ENCODE measurements around the gene CLCN1.

Gene CLCN1

DNA sequence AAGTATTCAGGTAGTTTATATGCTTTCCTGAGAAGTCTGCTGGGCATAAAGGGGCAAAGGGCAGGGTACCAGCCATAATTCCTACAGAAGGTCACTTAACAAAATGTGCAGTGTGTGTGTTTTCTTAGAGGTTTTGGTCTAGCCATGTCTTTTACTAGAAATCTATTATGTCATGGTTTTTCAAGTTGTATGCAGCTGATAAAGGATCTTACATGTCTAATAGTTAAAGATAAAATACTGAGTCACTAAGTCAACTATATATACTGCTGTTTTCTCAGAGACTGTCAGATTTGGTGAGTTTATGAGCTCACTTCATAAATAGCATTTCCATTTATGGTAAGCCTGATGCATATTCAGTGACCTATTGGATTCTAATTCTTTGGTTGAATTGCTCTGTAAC is 20.0 kb upstream of the CLCN1 start:
- DNase-seq (ENCODE audit: low read depth): no peak

DNA sequence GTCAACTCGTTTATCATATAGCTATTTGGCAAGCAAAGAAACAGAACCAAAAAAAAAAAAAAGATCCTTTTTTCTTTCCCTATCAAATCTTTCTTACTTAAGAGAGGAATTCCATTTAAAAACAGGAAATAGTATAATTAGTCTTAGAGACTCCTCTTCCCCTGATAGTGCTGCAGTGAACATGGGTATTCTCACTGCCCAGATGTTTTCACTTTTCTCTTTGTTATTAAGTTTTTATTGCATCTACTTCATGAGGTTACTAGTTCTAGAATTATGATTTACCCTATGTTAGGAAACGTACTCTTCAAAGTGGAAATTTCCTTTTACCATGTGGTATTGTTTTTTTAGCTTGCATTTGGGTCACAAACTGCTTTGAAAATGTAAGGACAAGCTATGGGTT is 19.2 kb upstream of the CLCN1 start:
- no peak for DNase-seq (ENCODE audit: low read depth)

DNA sequence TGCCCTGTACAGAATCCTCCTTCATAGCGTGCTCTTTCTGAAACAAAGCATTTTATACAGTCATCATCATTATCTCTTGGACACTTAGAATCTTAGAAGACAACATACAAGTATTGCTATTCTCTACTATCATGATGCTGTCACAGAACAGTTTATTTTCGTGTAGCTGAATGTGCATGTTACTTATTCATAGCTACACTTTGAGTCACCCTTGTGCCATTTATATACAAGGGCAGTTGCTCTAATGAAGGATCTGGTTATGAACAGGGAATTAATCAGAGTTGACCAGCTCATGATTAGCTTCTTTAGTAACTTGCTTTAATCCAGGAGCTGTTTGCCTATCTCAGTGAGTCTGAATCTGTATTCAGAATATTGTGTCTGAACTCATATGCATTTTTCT is 16.6 kb upstream of the CLCN1 start:
- DNase-seq (ENCODE audit: low read depth): no peak

DNA sequence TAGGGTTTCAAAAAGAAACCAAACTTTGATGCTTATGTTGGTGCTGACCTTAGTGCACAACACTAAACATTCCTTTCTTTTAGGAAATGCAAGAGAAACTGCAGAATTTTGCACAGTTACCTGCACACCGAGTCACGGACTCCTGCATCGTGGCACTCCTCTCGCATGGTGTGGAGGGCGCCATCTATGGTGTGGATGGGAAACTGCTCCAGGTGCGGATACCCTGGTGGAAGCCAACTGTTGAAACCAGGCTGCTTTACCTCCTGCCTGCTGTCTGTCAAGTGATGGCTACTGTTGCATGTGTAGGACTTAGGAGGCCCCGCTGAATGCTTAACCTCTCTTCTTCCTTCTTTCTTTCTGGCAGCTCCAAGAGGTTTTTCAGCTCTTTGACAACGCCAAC is 16.1 kb upstream of the CLCN1 start:
- DNase-seq (ENCODE audit: low read depth): peak; percentile 32

DNA sequence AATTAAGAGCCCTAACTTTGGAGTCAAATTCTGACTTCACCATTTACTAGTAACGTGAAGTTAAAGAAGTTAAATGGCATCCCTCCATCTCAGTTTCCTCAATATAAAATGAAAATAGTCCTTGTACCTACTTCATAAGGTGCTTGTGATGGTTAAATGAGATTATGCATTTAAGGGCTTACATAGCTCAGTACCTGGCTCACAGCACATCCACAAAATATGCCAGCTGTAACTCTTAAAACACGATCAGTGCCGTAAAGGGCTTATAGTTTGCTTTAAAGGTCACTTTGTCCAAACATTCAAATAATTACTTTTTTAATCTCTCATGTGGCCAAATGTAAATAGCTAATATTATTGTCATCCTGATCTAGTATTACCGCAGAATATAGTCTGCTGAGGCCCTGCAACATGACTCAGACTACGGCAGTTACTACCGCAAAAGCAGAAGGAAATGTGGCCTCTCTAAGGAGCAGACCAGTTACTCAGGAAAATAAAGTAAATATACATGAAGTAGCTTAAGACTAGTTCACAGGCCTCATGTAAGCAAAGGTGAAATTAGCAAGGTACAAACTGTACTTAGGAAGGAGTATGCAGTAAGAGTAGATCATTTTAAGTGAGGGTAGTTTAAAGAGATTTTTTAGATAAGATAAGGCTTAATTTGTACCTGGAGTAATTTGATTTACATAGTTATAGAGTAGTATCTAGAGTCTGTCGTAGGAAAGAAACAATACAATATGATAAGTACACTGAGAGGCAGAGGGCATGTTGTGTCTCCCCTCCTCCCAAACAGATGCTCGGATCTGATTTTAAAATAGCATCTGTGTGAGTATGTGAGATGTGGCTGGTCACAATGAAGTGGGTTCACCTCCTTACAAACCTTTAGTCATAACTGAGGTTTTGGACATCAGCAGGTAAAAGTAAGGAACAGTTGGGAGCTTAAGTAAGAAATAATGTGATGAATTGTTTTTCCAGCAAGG is 14.7 kb upstream of the CLCN1 start:
- DNase-seq (ENCODE audit: low read depth): no peak

DNA sequence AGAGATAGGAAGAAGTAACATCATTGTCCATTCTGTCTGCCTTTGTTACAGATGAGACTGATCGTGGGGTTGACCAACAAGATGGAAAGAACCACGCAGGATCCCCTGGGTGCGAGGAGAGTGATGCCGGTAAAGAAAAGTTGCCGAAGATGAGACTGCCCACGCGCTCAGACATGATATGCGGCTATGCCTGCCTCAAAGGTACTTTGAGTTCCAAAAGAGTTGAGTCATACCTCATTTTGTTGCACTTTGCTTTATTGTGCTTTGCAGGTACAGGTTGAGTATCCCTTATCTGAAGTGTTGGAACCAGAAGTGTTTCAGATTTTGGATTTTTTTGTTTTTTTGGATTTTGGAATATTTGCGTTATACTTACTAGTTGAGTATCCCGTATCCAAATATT is 12.2 kb upstream of the CLCN1 start:
- no peak for DNase-seq (ENCODE audit: low read depth)

DNA sequence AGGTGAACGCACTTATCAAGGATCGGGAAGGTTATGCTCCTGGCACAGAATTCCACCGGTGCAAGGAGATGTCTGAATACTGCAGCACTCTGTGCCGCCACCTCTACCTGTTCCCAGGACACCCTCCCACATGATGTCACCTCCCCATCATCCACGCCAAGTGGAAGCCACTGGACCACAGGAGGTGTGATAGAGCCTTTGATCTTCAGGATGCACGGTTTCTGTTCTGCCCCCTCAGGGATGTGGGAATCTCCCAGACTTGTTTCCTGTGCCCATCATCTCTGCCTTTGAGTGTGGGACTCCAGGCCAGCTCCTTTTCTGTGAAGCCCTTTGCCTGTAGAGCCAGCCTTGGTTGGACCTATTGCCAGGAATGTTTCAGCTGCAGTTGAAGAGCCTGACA is 11.0 kb upstream of the CLCN1 start:
- DNase-seq (ENCODE audit: low read depth): no peak

DNA sequence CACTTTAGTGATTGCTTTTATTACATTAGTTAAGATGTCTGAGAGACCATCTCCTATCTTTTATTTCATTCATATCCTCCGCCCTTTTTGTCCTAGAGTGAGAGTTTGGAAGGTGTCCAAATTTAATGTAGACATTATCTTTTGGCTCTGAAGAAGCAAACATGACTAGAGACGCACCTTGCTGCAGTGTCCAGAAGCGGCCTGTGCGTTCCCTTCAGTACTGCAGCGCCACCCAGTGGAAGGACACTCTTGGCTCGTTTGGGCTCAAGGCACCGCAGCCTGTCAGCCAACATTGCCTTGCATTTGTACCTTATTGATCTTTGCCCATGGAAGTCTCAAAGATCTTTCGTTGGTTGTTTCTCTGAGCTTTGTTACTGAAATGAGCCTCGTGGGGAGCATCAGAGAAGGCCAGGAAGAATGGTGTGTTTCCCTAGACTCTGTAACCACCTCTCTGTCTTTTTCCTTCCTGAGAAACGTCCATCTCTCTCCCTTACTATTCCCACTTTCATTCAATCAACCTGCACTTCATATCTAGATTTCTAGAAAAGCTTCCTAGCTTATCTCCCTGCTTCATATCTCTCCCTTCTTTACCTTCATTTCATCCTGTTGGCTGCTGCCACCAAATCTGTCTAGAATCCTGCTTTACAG is 10.4 kb upstream of the CLCN1 start:
- DNase-seq (ENCODE audit: low read depth): peak; percentile 29

DNA sequence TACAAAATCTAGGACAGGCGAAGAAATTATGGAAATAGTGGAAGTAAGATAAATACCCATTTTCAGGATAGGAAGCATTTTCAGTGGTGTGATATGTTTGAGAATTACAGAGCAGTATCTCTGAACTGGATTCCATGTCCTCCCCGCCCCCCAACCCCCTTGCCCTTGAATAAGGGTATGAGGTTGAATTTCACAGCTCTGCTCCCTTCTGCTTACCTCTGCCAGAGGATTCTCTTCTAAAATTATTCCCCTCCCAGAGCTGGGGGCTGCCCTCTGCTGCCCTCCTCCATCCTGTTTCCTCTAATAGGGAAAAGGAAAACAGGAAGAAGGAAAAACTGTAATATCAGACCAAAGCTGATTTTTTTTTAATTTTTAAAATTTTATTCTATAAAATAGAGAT is 7.3 kb upstream of the CLCN1 start:
- DNase-seq (ENCODE audit: low read depth): no peak

DNA sequence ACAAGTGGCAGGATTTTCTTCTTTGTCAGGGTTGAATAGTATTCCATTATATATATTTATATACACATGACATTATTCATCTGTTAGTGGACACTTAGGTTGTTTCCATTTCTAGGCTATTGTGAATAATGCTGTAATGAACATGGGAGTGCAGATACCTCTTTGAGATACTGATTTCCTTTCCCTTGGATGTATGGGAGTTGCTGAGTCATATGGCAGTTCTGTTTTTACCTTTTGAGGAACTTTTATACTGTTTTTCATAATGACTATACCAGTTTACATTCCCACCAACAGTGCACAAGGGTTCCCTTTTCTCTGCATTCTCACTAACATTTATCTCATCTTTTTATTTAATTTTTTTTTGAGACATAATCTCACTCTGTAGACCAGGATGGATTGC is 1.8 kb upstream of the CLCN1 start:
- DNase-seq (ENCODE audit: low read depth): no peak

DNA sequence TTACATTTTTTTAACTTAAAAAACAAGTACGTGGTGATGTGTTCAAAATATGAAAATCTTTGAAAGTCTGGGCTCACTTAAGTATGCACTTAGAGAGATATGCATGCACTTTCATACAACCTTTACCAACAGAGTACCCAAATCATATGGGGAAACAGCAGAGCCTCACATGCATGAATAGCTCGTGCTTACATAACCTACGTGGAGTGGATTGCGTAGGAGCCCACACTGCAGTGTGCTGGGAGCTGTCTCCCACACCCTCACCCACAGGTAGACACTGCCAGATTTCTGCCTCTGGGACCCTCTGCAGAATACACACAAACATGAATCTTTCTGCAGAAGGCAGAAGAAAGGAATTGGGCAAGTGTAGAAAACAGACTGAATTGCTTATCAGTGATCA is 581 bp downstream of the CLCN1 start:
- DNase-seq (ENCODE audit: low read depth): no peak

DNA sequence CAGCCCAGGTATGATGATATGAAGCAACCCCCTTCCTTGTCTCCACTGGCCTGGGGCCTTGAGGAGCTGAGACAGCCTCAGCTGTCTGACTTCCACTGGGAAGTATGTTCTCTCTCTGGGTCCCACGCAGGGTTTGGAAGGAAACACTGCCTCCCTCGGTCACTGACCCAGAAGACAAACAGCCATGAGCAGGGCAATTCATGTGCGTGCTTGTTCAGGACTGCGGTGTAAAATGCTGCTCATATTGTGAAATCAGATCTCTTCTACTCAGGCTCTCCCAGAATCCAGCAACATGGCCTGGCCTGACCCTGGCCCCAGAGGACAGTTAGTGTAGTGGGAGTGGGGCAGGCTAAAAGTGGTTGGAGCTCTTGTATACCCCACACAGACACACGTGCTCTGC is 2.8 kb downstream of the CLCN1 start:
- no peak for DNase-seq (ENCODE audit: low read depth)

DNA sequence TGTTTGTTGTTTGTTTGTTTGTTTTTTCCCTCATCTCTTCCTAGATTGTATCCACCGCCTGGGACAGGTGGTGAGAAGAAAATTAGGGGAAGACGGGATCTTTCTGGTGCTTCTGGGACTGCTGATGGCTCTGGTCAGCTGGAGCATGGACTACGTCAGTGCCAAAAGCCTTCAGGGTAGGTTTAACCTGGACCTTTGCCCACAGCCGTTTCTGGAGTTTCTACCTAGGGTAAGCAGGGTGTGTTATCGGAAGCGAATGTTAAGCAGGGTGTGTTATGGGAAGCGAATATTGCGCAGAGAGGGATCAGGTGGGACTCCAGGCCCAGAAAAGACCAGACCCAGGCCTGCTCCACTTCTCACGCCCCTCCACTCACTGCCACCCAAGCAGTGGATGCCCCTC is 4.7 kb downstream of the CLCN1 start:
- DNase-seq (ENCODE audit: low read depth): no peak

DNA sequence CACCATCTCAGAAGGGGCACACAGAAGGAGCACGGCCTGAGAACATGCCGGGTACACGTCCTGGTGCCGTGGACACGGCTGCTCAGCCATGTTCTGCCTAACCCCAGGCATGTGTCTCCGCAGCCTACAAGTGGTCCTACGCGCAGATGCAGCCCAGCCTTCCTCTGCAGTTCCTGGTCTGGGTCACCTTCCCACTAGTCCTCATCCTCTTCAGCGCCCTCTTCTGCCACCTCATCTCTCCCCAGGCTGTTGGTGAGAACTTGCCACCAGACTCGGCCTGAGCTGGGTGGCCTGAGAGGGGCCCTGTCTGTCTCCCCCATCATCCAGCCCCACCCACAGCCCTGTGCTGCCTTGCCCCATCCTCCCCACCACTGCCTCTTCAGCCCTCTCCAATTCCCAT is 5.3 kb downstream of the CLCN1 start:
- no peak for DNase-seq (ENCODE audit: low read depth)

DNA sequence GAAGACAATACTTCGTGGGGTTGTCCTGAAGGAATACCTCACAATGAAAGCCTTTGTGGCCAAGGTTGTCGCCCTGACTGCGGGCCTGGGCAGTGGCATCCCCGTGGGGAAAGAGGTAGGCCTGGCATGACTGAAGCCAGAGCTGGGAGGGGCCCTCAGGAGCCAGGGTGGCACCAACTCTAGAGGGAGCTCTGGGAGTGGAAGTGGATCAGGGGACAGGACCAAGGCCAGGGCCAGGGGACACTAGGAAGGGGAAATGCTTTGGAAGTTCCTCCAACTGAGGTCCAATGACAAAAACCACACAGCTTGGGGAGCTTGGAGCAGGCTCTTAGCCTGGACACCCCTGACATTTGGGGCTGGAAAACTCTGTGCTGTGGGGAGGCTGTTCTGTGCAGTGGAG is 5.8 kb downstream of the CLCN1 start:
- no peak for DNase-seq (ENCODE audit: low read depth)

DNA sequence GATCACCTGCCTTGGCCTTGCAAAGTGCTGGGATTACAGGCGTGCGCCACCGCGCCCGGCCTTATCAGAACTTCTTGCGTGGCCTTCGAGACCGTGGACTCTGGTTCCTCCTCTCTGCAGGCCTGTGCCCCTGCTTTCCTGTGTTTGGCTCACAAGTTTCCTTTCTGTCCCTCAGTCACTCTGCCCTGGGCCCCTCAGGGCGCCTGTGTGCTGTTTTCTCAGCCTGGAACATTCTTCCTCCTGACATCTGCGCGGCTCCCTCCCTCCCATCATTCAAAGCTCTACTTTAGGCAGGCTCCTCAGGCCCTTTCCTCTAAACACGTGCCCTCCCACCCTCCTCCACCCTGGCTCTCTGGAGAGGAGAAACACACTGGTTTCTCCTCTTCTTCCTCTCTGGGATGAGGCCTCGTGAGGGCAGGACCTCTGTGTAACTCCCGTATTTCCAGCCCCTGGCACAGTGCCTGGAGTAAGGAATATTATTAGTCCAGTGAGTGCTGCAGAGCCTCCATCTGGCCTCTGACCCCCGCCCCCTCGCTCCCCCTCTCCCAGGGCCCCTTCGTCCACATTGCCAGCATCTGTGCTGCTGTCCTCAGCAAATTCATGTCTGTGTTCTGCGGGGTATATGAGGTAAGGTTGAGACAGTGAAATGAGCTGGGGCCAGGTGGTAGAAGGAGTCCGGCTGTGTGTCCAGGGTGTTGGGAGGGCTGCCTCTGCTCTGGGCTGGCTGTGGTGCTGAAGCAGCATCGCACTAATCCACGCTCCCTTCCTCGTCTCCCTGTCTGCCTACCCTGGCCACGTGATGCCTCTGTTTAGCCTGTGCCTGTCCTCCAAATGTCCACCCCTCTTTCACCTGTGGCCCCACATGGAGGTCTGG is 7.1 kb downstream of the CLCN1 start:
- no peak for DNase-seq (ENCODE audit: low read depth)

DNA sequence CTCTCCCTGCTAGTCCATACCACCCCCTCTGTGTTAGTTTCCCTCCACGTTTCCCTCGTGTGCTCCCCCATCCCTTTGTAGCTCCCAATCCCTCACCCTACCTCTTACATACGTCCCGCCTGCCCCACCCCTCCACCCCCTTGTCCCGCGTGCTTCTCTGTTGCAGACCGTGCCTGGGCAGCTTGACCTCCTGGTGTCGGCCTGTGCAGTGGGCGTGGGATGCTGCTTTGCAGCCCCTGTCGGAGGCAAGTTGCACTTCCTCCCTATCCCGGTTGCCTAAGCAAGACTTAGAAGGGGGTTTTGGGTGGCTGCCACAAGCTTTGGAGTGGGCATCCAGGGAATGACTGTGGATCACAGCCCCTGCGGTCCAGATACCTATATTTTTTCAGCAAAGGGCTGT is 7.7 kb downstream of the CLCN1 start:
- no peak for DNase-seq (ENCODE audit: low read depth)

DNA sequence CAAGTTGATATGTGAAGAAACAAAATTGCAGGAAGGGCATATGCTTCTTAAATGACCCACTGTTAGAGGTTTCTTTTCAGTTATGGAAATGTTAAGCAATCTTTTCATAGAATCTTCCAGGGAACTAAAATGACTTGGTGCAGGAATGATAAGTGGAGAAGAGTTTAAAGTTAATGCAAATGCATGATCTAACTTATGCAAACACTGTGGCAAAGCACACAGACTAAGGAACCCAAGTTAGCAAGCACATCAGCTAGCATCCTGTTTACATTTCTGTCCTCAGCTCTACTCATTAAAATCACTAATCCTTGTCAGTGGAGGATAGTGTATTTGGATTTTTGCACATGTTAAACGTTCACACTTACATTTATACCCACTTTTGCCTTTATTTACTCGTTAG is 9.3 kb downstream of the CLCN1 start:
- no peak for DNase-seq (ENCODE audit: low read depth)

DNA sequence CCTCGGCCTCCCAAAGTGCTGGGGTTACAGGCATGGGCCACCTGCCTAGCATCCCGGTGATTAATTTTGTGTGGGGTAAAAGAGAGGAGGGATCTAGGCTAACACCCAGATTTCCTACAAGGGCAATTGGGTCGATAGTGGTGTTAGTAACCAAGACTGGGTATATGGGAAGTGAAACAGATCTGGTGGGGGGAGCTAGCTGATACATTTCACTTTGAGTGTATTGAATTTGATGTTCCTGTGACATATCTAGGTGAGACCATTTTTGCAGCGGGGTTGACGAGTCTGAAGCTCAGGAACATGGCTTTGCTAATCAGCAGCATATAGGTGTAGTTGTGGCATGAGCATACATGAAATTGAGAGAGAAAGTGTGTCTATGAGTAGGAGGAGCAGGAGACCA is 12.0 kb downstream of the CLCN1 start:
- no peak for DNase-seq (ENCODE audit: low read depth)

DNA sequence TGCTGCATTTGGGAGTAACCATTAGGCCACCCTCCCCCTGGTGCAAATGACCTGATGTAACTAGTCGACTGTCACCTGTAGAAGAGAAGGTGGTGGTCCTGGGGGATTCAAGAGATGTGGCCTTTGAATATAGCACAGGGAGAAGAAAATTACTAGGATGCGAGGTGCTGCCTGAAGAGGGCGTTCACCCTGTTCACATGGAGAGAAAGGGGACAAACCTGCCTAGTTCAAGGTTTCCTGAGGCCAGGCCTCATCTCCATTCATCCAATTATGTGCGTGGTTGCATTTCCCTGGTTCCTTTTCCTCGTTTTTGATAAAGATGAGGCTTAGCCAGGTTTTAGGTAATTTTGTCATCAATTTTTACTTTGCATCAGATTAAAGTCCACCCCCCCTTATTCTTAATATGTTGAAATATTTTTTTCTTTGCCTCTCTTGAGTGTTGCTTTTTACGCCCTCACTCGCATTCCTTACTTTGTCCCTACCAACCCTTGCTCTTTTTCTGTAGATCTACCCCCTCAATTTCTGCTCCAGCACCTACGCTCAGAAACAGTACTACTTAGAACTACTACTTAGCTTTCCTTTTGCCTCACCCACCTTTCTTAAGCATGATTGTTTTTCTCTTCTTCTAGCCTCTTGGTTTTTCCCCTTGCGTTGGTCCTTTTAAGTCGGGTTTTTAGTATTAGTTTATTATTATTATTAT is 13.7 kb downstream of the CLCN1 start:
- no peak for DNase-seq (ENCODE audit: low read depth)

DNA sequence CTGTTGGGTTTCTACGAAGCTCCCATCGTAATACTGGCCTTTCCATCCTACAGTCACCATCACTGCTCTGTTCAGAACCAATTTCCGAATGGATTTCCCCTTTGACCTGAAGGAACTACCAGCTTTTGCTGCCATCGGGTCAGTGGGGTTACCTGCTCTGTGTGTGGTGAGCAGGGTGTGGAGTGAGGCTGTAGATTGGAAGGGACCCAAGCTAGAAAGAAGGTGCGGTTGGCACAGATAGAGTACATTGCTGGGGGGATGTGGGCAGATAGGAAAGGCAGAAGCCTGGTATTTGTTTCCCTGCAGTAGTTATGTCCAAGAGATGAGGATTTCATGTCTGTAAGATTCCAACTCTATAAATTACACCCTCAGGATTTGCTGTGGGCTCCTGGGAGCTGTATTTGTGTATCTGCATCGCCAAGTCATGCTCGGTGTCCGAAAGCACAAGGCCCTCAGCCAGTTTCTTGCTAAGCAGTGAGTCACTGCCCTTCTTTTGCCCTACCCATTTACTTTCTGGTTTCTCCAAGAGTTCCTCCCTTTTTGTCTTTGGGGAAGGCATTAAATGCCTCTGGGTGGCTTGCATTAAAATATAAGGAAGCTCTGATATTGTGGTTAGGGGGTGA is 15.4 kb downstream of the CLCN1 start:
- DNase-seq (ENCODE audit: low read depth): no peak

DNA sequence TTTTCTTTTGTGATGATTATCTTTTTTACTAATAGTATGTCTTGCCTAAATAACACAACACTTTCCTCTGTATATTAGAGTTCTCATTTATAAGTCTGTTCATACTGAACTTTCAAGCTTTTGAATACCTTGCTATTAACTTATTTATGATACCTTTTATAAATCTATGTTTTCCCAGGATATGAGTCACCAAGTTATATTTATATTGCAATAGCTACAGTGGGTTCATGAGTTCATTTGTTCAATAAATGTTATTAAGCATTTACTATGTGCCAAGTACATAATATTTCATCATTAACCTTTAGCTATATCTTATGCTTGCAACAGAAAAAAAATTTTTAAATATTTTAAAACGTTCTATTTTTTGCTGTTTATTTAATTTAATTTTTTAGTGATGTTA is 18.3 kb downstream of the CLCN1 start:
- no peak for DNase-seq (ENCODE audit: low read depth)
